ENCODE measurements around the gene HDAC7.

Gene HDAC7

GRCh38 chr12:47854531-47854930 is 34.8 kb upstream of the HDAC7 start:
- DNase-seq (ENCODE audit: extremely low read depth, insufficient read length) = no peak
- Histone ChIP-seq H3K27me3 (replicated peaks; ENCODE audit: control insufficient read depth, insufficient read depth, low read length) (no peaks in the 10 kb centered on the region), H3K36me3 (ENCODE audit: control insufficient read depth, insufficient read depth, low read length) (no peaks in the 10 kb centered on the region), H3K4me3 (replicated peaks; ENCODE audit: low read depth, low read length) (no peak overlapping the region)
- no peak for TF ChIP-seq CTCF (IDR thresholded peaks at IDR 0.05; ENCODE audit: insufficient read depth, low read length, poor library complexity, severe bottlenecking)

GRCh38 chr12:47852096-47852571 is 32.4 kb upstream of the HDAC7 start:
- no peak for DNase-seq (ENCODE audit: extremely low read depth, insufficient read length)
- Histone ChIP-seq H3K36me3 (ENCODE audit: control insufficient read depth, insufficient read depth, low read length) (no peaks in the 10 kb centered on the region), H3K4me3 (replicated peaks; ENCODE audit: low read depth, low read length) (no peak overlapping the region), H3K27me3 (replicated peaks; ENCODE audit: control insufficient read depth, insufficient read depth, low read length) (no peaks in the 10 kb centered on the region)
- TF ChIP-seq CTCF (IDR thresholded peaks at IDR 0.05; ENCODE audit: insufficient read depth, low read length, poor library complexity, severe bottlenecking) = no peak

- no peak for TF ChIP-seq CTCF (IDR thresholded peaks at IDR 0.05; ENCODE audit: insufficient read depth, low read length, poor library complexity, severe bottlenecking)
- H3K36me3 ChIP-seq (ENCODE audit: control insufficient read depth, insufficient read depth, low read length) = no peaks in the 10 kb centered on the region
- DNase-seq (ENCODE audit: extremely low read depth, insufficient read length) = no peak
- no peaks in the 10 kb centered on the region for H3K27me3 ChIP-seq (replicated peaks; ENCODE audit: control insufficient read depth, insufficient read depth, low read length)
- H3K4me3 ChIP-seq (replicated peaks; ENCODE audit: low read depth, low read length) = no peak overlapping the region
Measured at GRCh38 chr12:47851303-47851952, 31.7 kb upstream of the HDAC7 start.

GRCh38 chr12:47850153-47851084 is 30.7 kb upstream of the HDAC7 start:
- no peaks in the 10 kb centered on the region for H3K27me3 ChIP-seq (replicated peaks; ENCODE audit: control insufficient read depth, insufficient read depth, low read length)
- H3K36me3 ChIP-seq (ENCODE audit: control insufficient read depth, insufficient read depth, low read length) = no peaks in the 10 kb centered on the region
- no peak overlapping the region for H3K4me3 ChIP-seq (replicated peaks; ENCODE audit: low read depth, low read length)
- DNase-seq (ENCODE audit: extremely low read depth, insufficient read length) = no peak
- no peak for TF ChIP-seq CTCF (IDR thresholded peaks at IDR 0.05; ENCODE audit: insufficient read depth, low read length, poor library complexity, severe bottlenecking)

- TF ChIP-seq CTCF (IDR thresholded peaks at IDR 0.05; ENCODE audit: insufficient read depth, low read length, poor library complexity, severe bottlenecking) = no peak
- H3K4me3 ChIP-seq (replicated peaks; ENCODE audit: low read depth, low read length) = no peak overlapping the region
- no peaks in the 10 kb centered on the region for H3K36me3 ChIP-seq (ENCODE audit: control insufficient read depth, insufficient read depth, low read length)
- DNase-seq (ENCODE audit: extremely low read depth, insufficient read length) = no peak
- H3K27me3 ChIP-seq (replicated peaks; ENCODE audit: control insufficient read depth, insufficient read depth, low read length) = no peaks in the 10 kb centered on the region
Measured at GRCh38 chr12:47849261-47849660, 29.6 kb upstream of the HDAC7 start.
